H1 (cell line): Measurements from ENCODE around the gene AKR1D1. TPM values are rescaled to one million over a fixed set of nuclear protein-coding genes. Genes with fewer than 3 reads are reported as not detected.

Source experiments
- CTCF ChIA-PET: fragments of 300-600 bp; sonication (Branson Sonifier 250); formaldehyde crosslinking; loops from one replicate; lab custom pipeline; 2021; ENCODE audit not compliant: partially characterized antibody; lab: Charles Lee
- POLR2A ChIA-PET: fragments of 300-600 bp; sonication (Branson Sonifier 250); formaldehyde crosslinking; loops from one replicate; lab custom pipeline; 2021; ENCODE audit warnings: inconsistent platforms; ENCODE audit not compliant: partially characterized antibody; lab: Charles Lee
- DNase-seq, 2 experiments: peaks; one replicate each; pipeline versions ENCODE4 v3.0.0 to v3.0.0-alpha.2; 2010 to 2022; ENCODE audit warnings: low spot score in 2 of 2, low read depth in 1 of 2, mixed read lengths in 1 of 2
- FAIRE-seq: peaks from 2 replicates; lab custom pipeline; 2011; peaks lifted over from hg19 to GRCh38; lab: Jason Lieb, UNC
- H2AFZ ChIP-seq: 2 replicates; pipeline ENCODE4 v1.8.1; 2012; ENCODE audit warnings: low read length, inconsistent platforms
- H2AK5ac ChIP-seq: 2 replicates; pipeline ENCODE4 v1.6.1; 2013; ENCODE audit warnings: low read depth, low read length
- H2BK120ac ChIP-seq: replicated peaks from 2 replicates; pipeline ENCODE3; 2013; ENCODE audit warnings: low read depth, low read length, inconsistent platforms
- H2BK12ac ChIP-seq: 2 replicates; pipeline ENCODE4 v1.6.1; 2013; ENCODE audit warnings: low read depth, low read length
- H2BK15ac ChIP-seq: 2 replicates; pipeline ENCODE4 v1.6.1; 2013; ENCODE audit warnings: low read length
- H2BK20ac ChIP-seq: 2 replicates; pipeline ENCODE4 v1.6.1; 2013; ENCODE audit warnings: low read length
- H2BK5ac ChIP-seq: 2 replicates; pipeline ENCODE4 v1.6.1; 2013; ENCODE audit warnings: low read depth, low read length
- H3K14ac ChIP-seq: 2 replicates; pipeline ENCODE4 v1.6.1; 2013; ENCODE audit warnings: inconsistent platforms; ENCODE audit not compliant: insufficient read length
- H3K18ac ChIP-seq: 2 replicates; pipeline ENCODE4 v1.6.1; 2013; ENCODE audit warnings: low read length; ENCODE audit errors: extremely low read depth
- H3K23ac ChIP-seq: 2 replicates; pipeline ENCODE4 v1.6.1; 2013; ENCODE audit warnings: inconsistent platforms; ENCODE audit not compliant: insufficient read length
- H3K23me2 ChIP-seq: 2 replicates; pipeline ENCODE4 v1.6.1; 2013; ENCODE audit warnings: low read depth, low read length
- H3K27ac ChIP-seq: 2 replicates; pipeline ENCODE4 v1.6.1; 2011; ENCODE audit warnings: low read depth, low read length, inconsistent platforms
- H3K27me3 ChIP-seq, 4 experiments: replicated peaks in 1 of 4; 1 replicate in 1 of 4; 2 replicates in 3 of 4; pipeline versions ENCODE4 v1.6.1 to v1.8.1; 2011 to 2013; ENCODE audit warnings: low read length in 3 of 4, mild to moderate bottlenecking in 3 of 4, inconsistent platforms in 2 of 4, mixed read lengths in 2 of 4, moderate library complexity in 1 of 4; ENCODE audit not compliant: control insufficient read depth in 3 of 4, insufficient read depth in 3 of 4; ENCODE audit errors: extremely low read depth in 1 of 4
- H3K36me3 ChIP-seq, 4 experiments: 2 replicates each; pipeline versions ENCODE4 v1.6.1 to v1.8.1; 2011 to 2013; ENCODE audit warnings: mild to moderate bottlenecking in 4 of 4, low read length in 3 of 4, moderate library complexity in 2 of 4, control low read depth in 1 of 4, inconsistent platforms in 1 of 4; ENCODE audit not compliant: insufficient read depth in 4 of 4, control insufficient read depth in 2 of 4
- H3K4ac ChIP-seq: replicated peaks from 2 replicates; pipeline ENCODE3; 2013; ENCODE audit warnings: low read length, low read depth, mixed read lengths, inconsistent platforms; ENCODE audit not compliant: insufficient read length
- H3K4me1 ChIP-seq, 4 experiments: replicated peaks in 1 of 4; 1 replicate in 1 of 4; 2 replicates in 3 of 4; pipeline versions ENCODE4 v1.6.1 to v1.8.1; 2011 to 2013; ENCODE audit warnings: low read length in 3 of 4, inconsistent platforms in 2 of 4, mixed read lengths in 1 of 4; ENCODE audit not compliant: insufficient read depth in 4 of 4, control insufficient read depth in 3 of 4
- H3K4me2 ChIP-seq, 2 experiments: 2 replicates each; pipeline versions ENCODE4 v1.6.1 to v1.8.1; 2011 to 2013; ENCODE audit warnings: low read depth in 2 of 2, low read length in 2 of 2, control low read depth in 1 of 2, inconsistent platforms in 1 of 2, mild to moderate bottlenecking in 1 of 2; ENCODE audit not compliant: insufficient read depth in 1 of 2
- H3K4me3 ChIP-seq, 4 experiments: fragments of 200-600, 300-600 bp in 1 of 4; sonication (generic), shearing (Covaris generic), sonication (Bioruptor Twin) in 1 of 4; 2 replicates each; pipeline versions ENCODE4 v1.5.1 to v1.8.1; 2011 to 2016; ENCODE audit warnings: low read length in 4 of 4, low read depth in 3 of 4, control low read depth in 2 of 4, inconsistent platforms in 2 of 4, mild to moderate bottlenecking in 2 of 4, mixed read lengths in 1 of 4, moderate library complexity in 1 of 4; ENCODE audit not compliant: insufficient read depth in 2 of 4; ENCODE audit errors: extremely low read depth in 1 of 4
- H3K56ac ChIP-seq: replicated peaks from 2 replicates; pipeline ENCODE3; 2013; ENCODE audit warnings: low read depth, mild to moderate bottlenecking, mixed read lengths, low read length, inconsistent platforms; ENCODE audit not compliant: insufficient read length
- H3K79me1 ChIP-seq: 2 replicates; pipeline ENCODE4 v1.6.1; 2013; ENCODE audit warnings: low read depth, low read length, control low read depth
- H3K79me2 ChIP-seq, 2 experiments: 2 replicates each; pipeline versions ENCODE4 v1.6.1 to v1.8.1; 2012 to 2013; ENCODE audit warnings: low read length in 2 of 2, mild to moderate bottlenecking in 2 of 2, inconsistent platforms in 1 of 2; ENCODE audit not compliant: insufficient read depth in 2 of 2, control insufficient read depth in 1 of 2
- H3K9ac ChIP-seq, 4 experiments: replicated peaks in 1 of 4; 1 replicate in 1 of 4; 2 replicates in 3 of 4; pipeline versions ENCODE4 v1.6.1 to v1.8.1; 2011 to 2013; ENCODE audit warnings: low read depth in 3 of 4, low read length in 3 of 4, control low read depth in 2 of 4, mild to moderate bottlenecking in 2 of 4, moderate library complexity in 2 of 4, inconsistent platforms in 1 of 4; ENCODE audit errors: extremely low read depth in 1 of 4
- H3K9me3 ChIP-seq, 2 experiments: 2 replicates each; pipeline versions ENCODE4 v1.6.1 to v1.8.1; 2012 to 2013; ENCODE audit warnings: mild to moderate bottlenecking in 2 of 2, moderate library complexity in 2 of 2, control low read depth in 1 of 2, inconsistent platforms in 1 of 2, low read depth in 1 of 2, low read length in 1 of 2, mixed read lengths in 1 of 2; ENCODE audit not compliant: insufficient read depth in 2 of 2
- H4K20me1 ChIP-seq, 2 experiments: replicated peaks in 1 of 2; 2 replicates each; pipeline versions ENCODE3 to v1.8.1; 2011 to 2013; ENCODE audit warnings: inconsistent platforms in 2 of 2, low read length in 2 of 2, mild to moderate bottlenecking in 1 of 2; ENCODE audit not compliant: insufficient read depth in 2 of 2, control insufficient read depth in 1 of 2
- H4K5ac ChIP-seq: 2 replicates; pipeline ENCODE4 v1.6.1; 2013; ENCODE audit warnings: low read length, low read depth, mixed read lengths, inconsistent platforms; ENCODE audit not compliant: insufficient read length
- H4K8ac ChIP-seq: 2 replicates; pipeline ENCODE4 v1.8.0; 2013; ENCODE audit warnings: mild to moderate bottlenecking, moderate library complexity, low read length, inconsistent platforms; ENCODE audit not compliant: insufficient read depth; ENCODE audit errors: extremely low read depth
- H4K91ac ChIP-seq: replicated peaks from 2 replicates; pipeline ENCODE3; 2013; ENCODE audit warnings: low read length, mixed read lengths, inconsistent platforms; ENCODE audit not compliant: insufficient read length
- BCL11A ChIP-seq, 2 experiments: IDR thresholded peaks; one replicate each; pipeline ENCODE4 v1.6.1; 2011; ENCODE audit warnings: low read depth in 2 of 2, low read length in 2 of 2, mild to moderate bottlenecking in 2 of 2
- CEBPB ChIP-seq: IDR thresholded peaks from 2 replicates; pipeline ENCODE4 v1.6.1; 2012; ENCODE audit warnings: low read depth, low read length
- HDAC6 ChIP-seq: IDR thresholded peaks from one replicate; pipeline ENCODE4 v1.7.1; 2012; ENCODE audit warnings: low read depth, mild to moderate bottlenecking, inconsistent platforms, low read length, moderate library complexity
- POLR2AphosphoS5 ChIP-seq: IDR thresholded peaks from 2 replicates; pipeline ENCODE4 v1.6.1; 2011; ENCODE audit warnings: low read depth, low read length
- RBBP5 ChIP-seq: IDR thresholded peaks from 2 replicates; pipeline ENCODE4 v1.7.1; 2012; ENCODE audit warnings: low read depth, mild to moderate bottlenecking, inconsistent platforms, low read length, moderate library complexity, borderline replicate concordance
- SIN3A ChIP-seq, 2 experiments: IDR thresholded peaks in 1 of 2; conservative IDR thresholded peaks in 1 of 2; 2 replicates each; pipeline ENCODE4 v1.6.1; 2011 to 2012; ENCODE audit warnings: low read length in 2 of 2, improper control_type of control experiment in 1 of 2, low read depth in 1 of 2, mild to moderate bottlenecking in 1 of 2
- SIRT6 ChIP-seq: IDR thresholded peaks from one replicate; pipeline ENCODE4 v1.7.1; 2012; ENCODE audit warnings: low read length, inconsistent platforms
- SP4 ChIP-seq: IDR thresholded peaks from 2 replicates; pipeline ENCODE4 v1.6.1; 2012; ENCODE audit warnings: low read length, inconsistent platforms
- SUZ12 ChIP-seq: fragments of 200-600 bp; sonication (generic); IDR thresholded peaks from 2 replicates; pipeline ENCODE4 v1.6.1; 2012; ENCODE audit warnings: mild to moderate bottlenecking, inconsistent platforms, low read length, moderate library complexity, mixed read lengths
- TAF7 ChIP-seq: optimal IDR thresholded peaks from 2 replicates; pipeline ENCODE3; 2011; ENCODE audit warnings: low read depth, mild to moderate bottlenecking, inconsistent platforms, low read length, moderate library complexity, borderline replicate concordance
- YY1 ChIP-seq: IDR thresholded peaks from 2 replicates; pipeline ENCODE4 v1.6.1; 2011; ENCODE audit warnings: low read depth, mild to moderate bottlenecking, low read length
- WGBS, 2 experiments: shearing (Covaris generic) in 1 of 2; methylation state at CpG; one replicate each; pipeline versions ENCODE4 v1.1.6 to v1.1.7; 2013 to 2015; ENCODE audit warnings: low lambda C conversion rate in 2 of 2, mixed read lengths in 2 of 2, inconsistent platforms in 1 of 2, low coverage in 1 of 2, missing lambda C conversion rate in 1 of 2; ENCODE audit not compliant: insufficient replicate concordance in 2 of 2, insufficient coverage in 1 of 2, insufficient read length in 1 of 2; ENCODE audit errors: extremely low coverage in 1 of 2, missing lambda C conversion rate in 1 of 2; 5-methylcytosine and 5-hydroxymethylcytosine counted together
- polyA plus RNA-seq, 7 experiments: library from polyadenylated mRNA; depleted of rRNA in 3 of 7; stranded (reverse) in 5 of 7; unstranded in 2 of 7; fragments of >200 nt in 5 of 7; fragments of 200-250 nt in 2 of 7; gene quantifications; 1 replicate in 5 of 7; 2 replicates in 1 of 7; 4 replicates in 1 of 7; pipeline versions ENCODE4 v1.2.1 to v1.2.3, GENCODE V29; 2011 to 2013; ENCODE audit warnings: missing spikeins in 2 of 7, mixed read lengths in 2 of 7
- total RNA-seq: library from RNA; stranded (reverse); fragmentation: NEBNext Ultra II Directional; extraction: Animal tissue kit (Norgen Biotek cat#: 25700); gene quantifications from 2 replicates; pipeline ENCODE4 v1.2.1, GENCODE V29; 2021
- TF ChIP-seq, protein P1 (sequence below): IDR thresholded peaks from 2 replicates; pipeline ENCODE4 v1.6.1; 2012; ENCODE audit warnings: inconsistent platforms
- TF ChIP-seq, protein P2 (sequence below): IDR thresholded peaks from 2 replicates; pipeline ENCODE4 v1.6.1; 2012; ENCODE audit warnings: low read length, inconsistent platforms

AKR1D1 gene
- total and polyA plus RNA-seq, 2 of the 8 experiments (the other 6 are each of a cell fraction or from before 2014, with no cell fraction given) = not detected

DNA sequence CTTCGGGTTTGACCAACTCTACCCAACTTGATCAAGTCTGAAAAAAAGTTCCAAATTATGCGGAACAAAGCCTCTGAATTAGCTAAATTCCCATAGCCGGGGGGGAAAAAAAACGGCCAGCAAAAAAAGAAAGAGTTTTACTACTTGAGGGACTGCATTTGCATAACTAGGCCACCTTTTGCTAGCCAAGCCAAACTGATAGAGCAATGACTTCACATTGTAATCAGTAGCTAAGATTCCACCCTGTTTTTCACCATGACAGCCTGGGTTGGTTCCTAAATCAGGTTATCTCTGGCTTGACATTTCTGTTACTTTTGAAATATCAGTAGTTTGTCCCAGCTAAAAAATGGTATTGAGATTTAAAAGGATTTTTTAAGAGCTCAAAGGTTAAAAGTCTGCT is 43.0 kb upstream of the AKR1D1 start:
- Histone ChIP-seq H4K20me1 (no peaks in the 10 kb centered on the region), H3K9ac (no peak overlapping the region), H3K79me1 (no peaks in the 10 kb centered on the region), H3K79me2 (no peaks in the 10 kb centered on the region), H2AK5ac (no peak overlapping the region), H4K8ac (no peak overlapping the region), H2BK120ac (no peak overlapping the region), H3K27ac (no peak overlapping the region), H2BK15ac (no peak overlapping the region), H3K4me1 (peaks cover 0 to 2% (median 0%) of the 10 kb centered on the region in 4 experiments; a peak in 2 of 7 replicates), H3K36me3 (no peaks in the 10 kb centered on the region; a peak in 1 of 8 replicates), H2BK12ac (no peak overlapping the region), H3K27me3 (no peaks in the 10 kb centered on the region), H3K4me3 (no peak overlapping the region), H3K23ac (no peak overlapping the region), H3K9me3 (peaks cover 15 to 22% of the 10 kb centered on the region in 2 experiments), H3K4ac (no peak overlapping the region), H4K5ac (no peak overlapping the region), H3K23me2 (no peaks in the 10 kb centered on the region), H2AFZ (no peak overlapping the region), H2BK20ac (no peak overlapping the region), H3K56ac (no peak overlapping the region), H3K14ac (no peak overlapping the region), H3K4me2 (no peak overlapping the region), H4K91ac (no peak overlapping the region), H3K18ac (no peak overlapping the region), H2BK5ac (no peak overlapping the region)
- CTCF ChIA-PET = interaction anchor here (0.6 to 1.5 kb wide), 5 partner anchors 15 to 128 kb away, joined by 3 to 4 read pairs (median 3); no protein-coding TSS in a partner anchor
- DNase-seq = no peak
- POLR2A ChIA-PET = interaction anchor here (0.6 kb wide), 1 partner anchor 315 kb away, joined by 3 read pairs; no protein-coding TSS in a partner anchor
- WGBS, 2 experiments = 82% methylated on average over 4 of the region's 4 CpGs; no CpG with 5 or more reads in 1 of the 2 experiments
- FAIRE-seq = peak; percentile 68
- TF ChIP-seq POLR2AphosphoS5 (no peak), RBBP5 (no peak), CEBPB (no peak), HDAC6 (no peak), SUZ12 (no peak), BCL11A (IDR thresholded peaks at IDR 0.05; ENCODE audit: low read depth in 2 of 2, low read length in 2 of 2) (no peak), SIRT6 (no peak), TAF7 (no peak), SP4 (no peak), SIN3A (conservative IDR thresholded peaks at IDR 0.05 in 1 of 2, IDR thresholded peaks at IDR 0.05 in 1 of 2; ENCODE audit: low read depth in 1 of 2, low read length in 2 of 2) (no peak), YY1 (no peak)
- TF ChIP-seq, protein P1, sequence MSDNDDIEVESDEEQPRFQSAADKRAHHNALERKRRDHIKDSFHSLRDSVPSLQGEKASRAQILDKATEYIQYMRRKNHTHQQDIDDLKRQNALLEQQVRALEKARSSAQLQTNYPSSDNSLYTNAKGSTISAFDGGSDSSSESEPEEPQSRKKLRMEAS = no peak
- TF ChIP-seq, protein P2, sequence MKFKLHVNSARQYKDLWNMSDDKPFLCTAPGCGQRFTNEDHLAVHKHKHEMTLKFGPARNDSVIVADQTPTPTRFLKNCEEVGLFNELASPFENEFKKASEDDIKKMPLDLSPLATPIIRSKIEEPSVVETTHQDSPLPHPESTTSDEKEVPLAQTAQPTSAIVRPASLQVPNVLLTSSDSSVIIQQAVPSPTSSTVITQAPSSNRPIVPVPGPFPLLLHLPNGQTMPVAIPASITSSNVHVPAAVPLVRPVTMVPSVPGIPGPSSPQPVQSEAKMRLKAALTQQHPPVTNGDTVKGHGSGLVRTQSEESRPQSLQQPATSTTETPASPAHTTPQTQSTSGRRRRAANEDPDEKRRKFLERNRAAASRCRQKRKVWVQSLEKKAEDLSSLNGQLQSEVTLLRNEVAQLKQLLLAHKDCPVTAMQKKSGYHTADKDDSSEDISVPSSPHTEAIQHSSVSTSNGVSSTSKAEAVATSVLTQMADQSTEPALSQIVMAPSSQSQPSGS = no peak
